SK-N-SH (cell line): ENCODE results near the gene TMEM232. TPM values are rescaled to one million over a fixed set of nuclear protein-coding genes. Genes with fewer than 3 reads are reported as not detected.

Experiments
- CTCF ChIA-PET: fragments of 300-600, 350-600 bp; formaldehyde crosslinking; extraction: SDS; loops from one replicate; lab custom pipeline; 2021; lab: Yijun Ruan, JAX
- POLR2A ChIA-PET: fragments of 350-600 bp; sonication (Branson Sonifier 250); formaldehyde crosslinking; extraction: SDS; loops from one replicate; lab custom pipeline; 2020; ENCODE audit warnings: antibody characterized with exemption, inconsistent platforms; lab: Yijun Ruan, JAX
- DNase-seq: peaks from one replicate; pipeline ENCODE4 v3.0.0; 2012
- H2AFZ ChIP-seq: fragments of 200-600 bp; sonication (generic); 2 replicates; pipeline ENCODE4 v1.8.1; 2016; ENCODE audit warnings: antibody characterized with exemption, mild to moderate bottlenecking, low read depth
- H3F3A ChIP-seq: fragments of 200-600 bp; sonication (generic); replicated peaks from 2 replicates; pipeline ENCODE3; 2016; ENCODE audit warnings: antibody characterized with exemption, mild to moderate bottlenecking; ENCODE audit not compliant: insufficient read depth
- H3K27ac ChIP-seq, 2 experiments: fragments of 200-500 bp in 1 of 2; fragments of 200-600 bp in 1 of 2; sonication (Bioruptor generic) in 1 of 2; sonication (generic), shearing (Covaris generic) in 1 of 2; 2 replicates each; pipeline versions ENCODE4 v1.5.1 to v1.6.1; 2014 to 2016; ENCODE audit warnings: low read depth in 2 of 2, inconsistent platforms in 1 of 2, low read length in 1 of 2, mild to moderate bottlenecking in 1 of 2, mixed read lengths in 1 of 2
- H3K27me3 ChIP-seq: fragments of 200-600 bp; sonication (generic), shearing (Covaris generic); 2 replicates; pipeline ENCODE4 v1.6.1; 2016; ENCODE audit warnings: mixed run types; ENCODE audit not compliant: insufficient read depth
- H3K36me3 ChIP-seq, 2 experiments: fragments of 200-500 bp in 1 of 2; fragments of 200-600 bp in 1 of 2; sonication (Bioruptor generic) in 1 of 2; sonication (generic) in 1 of 2; replicated peaks in 1 of 2; 2 replicates each; pipeline versions ENCODE3 to v1.5.1; 2014 to 2016; ENCODE audit warnings: low read length in 1 of 2, mild to moderate bottlenecking in 1 of 2; ENCODE audit not compliant: insufficient read depth in 2 of 2, control insufficient read depth in 1 of 2
- H3K4me1 ChIP-seq, 2 experiments: fragments of 200-500 bp in 1 of 2; fragments of 200-600 bp in 1 of 2; sonication (Bioruptor generic) in 1 of 2; sonication (generic), shearing (Covaris generic) in 1 of 2; 2 replicates each; pipeline versions ENCODE4 v1.5.1 to v1.6.1; 2014 to 2016; ENCODE audit warnings: low read depth in 1 of 2, low read length in 1 of 2, mixed run types in 1 of 2; ENCODE audit not compliant: insufficient read depth in 2 of 2, control insufficient read depth in 1 of 2
- H3K4me2 ChIP-seq: fragments of 200-600 bp; sonication (generic), shearing (Covaris generic); 2 replicates; pipeline ENCODE4 v1.6.1; 2017; ENCODE audit warnings: mixed run types
- H3K4me3 ChIP-seq, 2 experiments: fragments of 200-500 bp in 1 of 2; fragments of 200-600 bp in 1 of 2; sonication (Bioruptor generic) in 1 of 2; sonication (generic), shearing (Covaris generic) in 1 of 2; 2 replicates each; pipeline versions ENCODE4 v1.5.1 to v1.8.1; 2014 to 2016; ENCODE audit warnings: low read depth in 2 of 2, inconsistent platforms in 1 of 2, low read length in 1 of 2, mild to moderate bottlenecking in 1 of 2, mixed read lengths in 1 of 2, moderate library complexity in 1 of 2
- H3K79me2 ChIP-seq: fragments of 200-600 bp; sonication (generic); 2 replicates; pipeline ENCODE4 v1.8.1; 2017; ENCODE audit warnings: mild to moderate bottlenecking; ENCODE audit not compliant: insufficient read depth
- H3K9ac ChIP-seq: fragments of 200-600 bp; sonication (generic); 2 replicates; pipeline ENCODE4 v1.6.1; 2017; ENCODE audit warnings: mixed run types
- H3K9me2 ChIP-seq: fragments of 200-600 bp; sonication (generic); 2 replicates; pipeline ENCODE4 v1.6.1; 2017; ENCODE audit warnings: mixed run types
- H3K9me3 ChIP-seq: fragments of 200-600 bp; sonication (generic); 2 replicates; pipeline ENCODE4 v1.6.1; 2017; ENCODE audit warnings: mixed run types, mild to moderate bottlenecking, moderate library complexity
- H4K20me1 ChIP-seq: fragments of 200-600 bp; sonication (generic); 2 replicates; pipeline ENCODE4 v1.6.1; 2017; ENCODE audit warnings: mild to moderate bottlenecking, mixed run types; ENCODE audit not compliant: insufficient read depth
- CHD2 ChIP-seq: fragments of 150-350 bp; IDR thresholded peaks from 2 replicates; pipeline ENCODE4 v1.6.1; 2018; ENCODE audit warnings: low read length; ENCODE audit not compliant: partially characterized antibody
- EZH2phosphoT487 ChIP-seq: fragments of 200-600 bp; sonication (generic); IDR thresholded peaks from 2 replicates; pipeline ENCODE4 v1.6.1; 2017; ENCODE audit warnings: low read depth, mixed run types, mild to moderate bottlenecking, antibody characterized with exemption, moderate library complexity, borderline replicate concordance
- GABPA ChIP-seq: IDR thresholded peaks from 2 replicates; pipeline ENCODE4 v1.4.0; 2012; ENCODE audit warnings: low read depth, mild to moderate bottlenecking
- IRF3 ChIP-seq: fragments of 150-350 bp; IDR thresholded peaks from 2 replicates; pipeline ENCODE4 v1.6.1; 2016; ENCODE audit warnings: mild to moderate bottlenecking, low read depth, low read length
- MXI1 ChIP-seq: IDR thresholded peaks from 2 replicates; pipeline ENCODE4 v1.6.1; 2012; ENCODE audit warnings: mild to moderate bottlenecking, low read depth, low read length, improper control_type of control experiment
- RFX5 ChIP-seq: IDR thresholded peaks from 2 replicates; pipeline ENCODE4 v1.6.1; 2012; ENCODE audit warnings: mild to moderate bottlenecking, improper control_type of control experiment, low read length
- WGBS: methylation state at CpG from one replicate; pipeline ENCODE4 v1.1.6; 2017; ENCODE audit warnings: low lambda C conversion rate; 5-methylcytosine and 5-hydroxymethylcytosine counted together
- polyA plus RNA-seq, 3 experiments: library from polyadenylated mRNA; depleted of rRNA; stranded (reverse); fragments of >200 nt; gene quantifications; 2 replicates each; pipeline ENCODE4 v1.2.3, GENCODE V29; 2012
- small RNA-seq, 7 experiments: library from RNA; depleted of rRNA; stranded (forward); fragments of <200 nt; gene quantifications; one replicate each; pipeline ENCODE3, GENCODE V24; 2012

The TMEM232 gene
- polyA plus RNA-seq, 1 of the 3 experiments (the other 2 are of a cell fraction): 0.66 TPM

- no peaks in the 10 kb centered on the region for H3K79me2 ChIP-seq
- H3K4me1 ChIP-seq: peaks cover 0 to 6% of the 10 kb centered on the region in 2 experiments; a peak in 3 of 4 replicates
- no peaks in the 10 kb centered on the region for H3K36me3 ChIP-seq
- no peak overlapping the region for H3K4me3 ChIP-seq
- H3K27me3 ChIP-seq: no peaks in the 10 kb centered on the region
- POLR2A ChIA-PET: no interaction called here
- 70% methylated on average over 1 of the region's 1 CpG for WGBS
- no peak overlapping the region for H3K4me2 ChIP-seq
- no peak overlapping the region for H2AFZ ChIP-seq
- H3K9me2 ChIP-seq: no peaks in the 10 kb centered on the region
- CTCF ChIA-PET: no interaction called here
- no peaks in the 10 kb centered on the region for H4K20me1 ChIP-seq
- H3K9ac ChIP-seq: no peak overlapping the region
- peaks cover 8% of the 10 kb centered on the region for H3F3A ChIP-seq
- no peak for DNase-seq
- no peak overlapping the region for H3K27ac ChIP-seq
- TF ChIP-seq CHD2 (no peak), GABPA (no peak), EZH2phosphoT487 (no peak), IRF3 (no peak), RFX5 (no peak), MXI1 (no peak)
- H3K9me3 ChIP-seq: no peaks in the 10 kb centered on the region
These were observed 355.3 kb downstream of the TMEM232 start for GRCh38 chr5:110371011-110371724.

Small RNAs within 50 kb of the gene (small RNA-seq; reads per million reads assigned to genes)
- gene MIR548F3 (0 reads per million in 7 experiments), gene RF00432 (0 to 1.0 (median 0) reads per million in 7 experiments)

Other genes with a start within 250 kb of the TMEM232 start
- 15.7 and 20.5 TPM in 2 replicates for gene SLC25A46, start 12.3 kb upstream of the TMEM232 start, polyA plus RNA-seq (2012; rRNA removed)